Mammary epithelial cell (primary cell): ENCODE results near the gene GSKIP.

Experiments
- CTCF ChIP-seq, 2 donors: IDR thresholded peaks in 1 of 2; conservative IDR thresholded peaks in 1 of 2; 2 replicates each; pipeline ENCODE4 v1.5.1; 2011 to 2012; ENCODE audit warnings: inconsistent platforms in 2 of 2, low read length in 2 of 2, mild to moderate bottlenecking in 2 of 2, control low read depth in 1 of 2, low read depth in 1 of 2; ENCODE audit not compliant: insufficient read depth in 1 of 2; ENCODE audit errors: extremely low read depth in 1 of 2
- EZH2 ChIP-seq: IDR thresholded peaks from 2 replicates; pipeline ENCODE4 v1.6.1; 2012; ENCODE audit warnings: low read length, inconsistent platforms, borderline replicate concordance

- TF ChIP-seq CTCF (conservative IDR thresholded peaks at IDR 0.05 in 1 of 2, IDR thresholded peaks at IDR 0.05 in 1 of 2; ENCODE audit: extremely low read depth in 1 of 2, insufficient read depth in 1 of 2, low read depth in 1 of 2, low read length in 2 of 2) (no peak), EZH2 (no peak)
Measured at GRCh38 chr14:96362965-96363750, at the start of gene GSKIP, which contains the start of gene ATG2B.
